ENCODE data around the gene HABP2. TPM values are rescaled to one million over a fixed set of nuclear protein-coding genes. Genes with fewer than 3 reads are reported as not detected.
A peak's percentile ranks its signal among the peaks of the same experiment; 100 is the strongest.

The HABP2 gene
- 0.77 TPM for total RNA-seq
- long read RNA-seq, partial matches to known transcripts = 0 of 1 reads
- long read RNA-seq, other reads (novel, unspliced or antisense) = 0 of 1 reads

DNA sequence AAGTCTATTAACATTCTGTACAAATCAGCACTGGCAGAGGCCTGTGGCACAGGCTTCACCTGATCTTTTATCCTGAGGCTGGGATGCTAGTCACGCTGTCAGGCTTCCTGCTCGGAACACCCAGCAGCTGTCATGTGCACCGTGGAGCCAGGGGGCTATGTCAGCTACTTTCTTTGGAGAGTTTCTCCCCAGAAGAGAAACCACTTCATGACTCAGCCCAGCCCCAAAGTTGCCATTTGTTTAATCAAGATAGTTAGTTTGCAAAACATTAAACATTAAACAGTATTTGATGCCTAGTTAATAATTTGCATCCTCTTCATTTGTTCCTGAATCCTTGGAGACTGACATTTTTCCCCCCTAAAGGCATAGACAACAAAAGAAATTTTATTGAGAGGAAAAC, at the start of gene HABP2:
HABP2 (plus strand) TSS at position 353 of the 400 bp plus-strand sequence. CDS start 69 bp downstream, outside the sequence.
- H3K27ac ChIP-seq = no peak within 1 kb of the TSS

DNA sequence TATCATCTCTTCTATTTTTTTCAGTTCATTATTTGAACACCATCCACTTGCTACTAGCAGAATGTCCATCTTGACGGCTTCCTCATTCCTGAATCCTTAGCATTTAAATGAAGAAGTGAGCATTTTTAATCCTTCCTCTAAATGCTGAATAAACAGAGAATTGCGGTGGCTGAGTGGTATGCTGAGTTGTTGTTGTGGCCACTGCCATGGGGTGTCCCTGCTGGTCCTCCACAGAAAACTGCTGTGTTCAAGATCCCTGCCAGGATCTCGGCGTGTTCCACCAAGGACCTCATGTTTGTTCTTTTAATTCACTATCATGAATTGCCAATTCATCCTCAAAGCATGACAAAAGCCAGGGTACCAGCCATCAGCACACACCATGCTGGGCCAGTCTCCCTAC, 48.9 kb upstream of the HABP2 start:
- Histone ChIP-seq H3K27me3 (ENCODE audit: low read depth) (no peaks in the 10 kb centered on the region), H3K36me3 (no peaks in the 10 kb centered on the region), H3K27ac (no peak overlapping the region), H3K9me3 (no peaks in the 10 kb centered on the region), H3K4me3 (no peak overlapping the region), H3K4me1 (peaks cover 12% of the 10 kb centered on the region)
- intact Hi-C loops (cut with DNase I) = no loop called here
- DNase-seq (no peak), ATAC-seq (no peak)
- TF ChIP-seq, protein P1, sequence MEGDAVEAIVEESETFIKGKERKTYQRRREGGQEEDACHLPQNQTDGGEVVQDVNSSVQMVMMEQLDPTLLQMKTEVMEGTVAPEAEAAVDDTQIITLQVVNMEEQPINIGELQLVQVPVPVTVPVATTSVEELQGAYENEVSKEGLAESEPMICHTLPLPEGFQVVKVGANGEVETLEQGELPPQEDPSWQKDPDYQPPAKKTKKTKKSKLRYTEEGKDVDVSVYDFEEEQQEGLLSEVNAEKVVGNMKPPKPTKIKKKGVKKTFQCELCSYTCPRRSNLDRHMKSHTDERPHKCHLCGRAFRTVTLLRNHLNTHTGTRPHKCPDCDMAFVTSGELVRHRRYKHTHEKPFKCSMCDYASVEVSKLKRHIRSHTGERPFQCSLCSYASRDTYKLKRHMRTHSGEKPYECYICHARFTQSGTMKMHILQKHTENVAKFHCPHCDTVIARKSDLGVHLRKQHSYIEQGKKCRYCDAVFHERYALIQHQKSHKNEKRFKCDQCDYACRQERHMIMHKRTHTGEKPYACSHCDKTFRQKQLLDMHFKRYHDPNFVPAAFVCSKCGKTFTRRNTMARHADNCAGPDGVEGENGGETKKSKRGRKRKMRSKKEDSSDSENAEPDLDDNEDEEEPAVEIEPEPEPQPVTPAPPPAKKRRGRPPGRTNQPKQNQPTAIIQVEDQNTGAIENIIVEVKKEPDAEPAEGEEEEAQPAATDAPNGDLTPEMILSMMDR (IDR thresholded peaks at IDR 0.05) = no peak

More for the DNA sequence above, at the start of gene HABP2:
- H3K9me3 ChIP-seq = no peaks in the 10 kb centered on the region
- H3K36me3 ChIP-seq = no peaks in the 10 kb centered on the region
- H3K4me3 ChIP-seq = no peak within 1 kb of the TSS
- DNase-seq = no peak
- TF ChIP-seq, protein P1 (IDR thresholded peaks at IDR 0.05) = no peak
- H3K4me1 ChIP-seq = no peaks in the 10 kb centered on the region
- H3K27me3 ChIP-seq (ENCODE audit: low read depth) = no peaks in the 10 kb centered on the region
- intact Hi-C loops (cut with DNase I) = no loop called here
- ATAC-seq = peak in 1 of 2 donors; percentile 63

DNA sequence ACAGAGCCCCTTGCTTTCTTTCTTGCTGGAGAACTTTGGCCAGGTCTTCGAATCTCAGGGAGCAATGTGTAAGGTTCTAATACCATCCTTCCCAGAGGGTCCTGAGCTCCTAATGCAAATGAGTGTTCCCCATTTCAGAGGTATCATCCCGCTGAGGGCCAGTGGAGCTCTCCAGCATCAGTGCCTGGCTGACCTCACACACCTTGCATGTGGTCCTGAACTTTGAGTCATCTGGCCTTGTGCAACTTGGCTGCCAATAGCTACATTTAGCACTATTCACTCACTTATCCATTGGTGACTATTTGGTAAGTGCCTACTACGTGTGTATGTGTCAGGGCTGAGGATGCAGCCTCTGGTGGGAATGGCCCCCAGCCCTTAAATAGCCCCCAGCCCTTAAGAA, 48.4 kb upstream of the HABP2 start:
- Histone ChIP-seq H3K36me3 (no peaks in the 10 kb centered on the region), H3K4me1 (peaks cover 7% of the 10 kb centered on the region), H3K27ac (no peak overlapping the region), H3K27me3 (ENCODE audit: low read depth) (no peaks in the 10 kb centered on the region), H3K4me3 (no peak overlapping the region), H3K9me3 (no peaks in the 10 kb centered on the region)
- intact Hi-C loops (cut with DNase I) = no loop called here
- ATAC-seq (no peak), DNase-seq (no peak)
- TF ChIP-seq, protein P1 (IDR thresholded peaks at IDR 0.05) = no peak

DNA sequence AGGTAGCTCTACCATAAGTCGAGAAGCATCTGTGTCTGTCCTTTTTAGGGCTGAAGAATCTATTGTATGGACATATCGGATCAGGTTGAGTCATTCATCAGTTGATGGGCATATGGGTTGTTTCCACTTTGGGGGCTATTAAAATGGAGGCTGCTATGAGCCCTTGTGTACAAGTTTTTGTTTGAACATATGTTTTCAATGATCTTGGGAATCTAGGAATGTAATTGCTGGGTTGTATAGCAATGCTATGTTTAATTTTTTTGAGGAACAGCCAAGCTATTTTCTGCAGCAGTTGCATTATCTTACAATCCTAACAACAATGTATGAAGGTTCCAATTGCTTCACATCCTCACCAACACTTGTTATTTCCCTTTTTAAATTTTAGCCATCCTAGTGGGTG, 46.4 kb upstream of the HABP2 start:
- Histone ChIP-seq H3K27ac (no peak overlapping the region), H3K4me1 (no peaks in the 10 kb centered on the region), H3K36me3 (no peaks in the 10 kb centered on the region), H3K4me3 (no peak overlapping the region), H3K9me3 (peaks cover 3% of the 10 kb centered on the region), H3K27me3 (ENCODE audit: low read depth) (no peaks in the 10 kb centered on the region)
- TF ChIP-seq, protein P1 (IDR thresholded peaks at IDR 0.05) = no peak
- ATAC-seq = no peak
- no peak for DNase-seq
- intact Hi-C loops (cut with DNase I) = no loop called here

DNA sequence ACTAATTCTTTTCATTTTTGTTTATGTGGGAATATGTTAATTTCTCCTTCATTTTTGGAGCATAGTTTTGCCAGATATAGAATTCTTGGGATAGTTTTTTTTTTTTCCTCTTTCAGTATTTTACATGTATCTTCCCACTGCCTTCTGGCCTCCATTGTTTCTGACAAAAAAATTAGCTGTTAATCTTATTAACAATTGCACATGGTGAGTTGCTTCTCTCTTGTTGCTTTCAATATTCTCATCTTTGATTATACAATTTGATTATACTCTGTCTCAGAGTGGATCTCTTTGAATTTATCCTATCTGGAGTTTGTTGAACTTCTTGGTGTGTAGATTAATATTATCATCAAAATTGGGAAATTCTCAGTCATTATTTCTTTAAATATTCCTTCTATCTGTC, 41.4 kb upstream of the HABP2 start:
- ATAC-seq (no peak), DNase-seq (no peak)
- intact Hi-C loops (cut with DNase I) = no loop called here

More for the DNA sequence above, 41.4 kb upstream of the HABP2 start:
- no peaks in the 10 kb centered on the region for H3K4me1 ChIP-seq
- H3K9me3 ChIP-seq = peaks cover 7% of the 10 kb centered on the region
- TF ChIP-seq, protein P1 (IDR thresholded peaks at IDR 0.05) = no peak
- H3K27me3 ChIP-seq (ENCODE audit: low read depth) = no peaks in the 10 kb centered on the region
- H3K4me3 ChIP-seq = no peak overlapping the region
- no peaks in the 10 kb centered on the region for H3K36me3 ChIP-seq
- H3K27ac ChIP-seq = no peak overlapping the region
